ENCODE results near the gene ABCA4. TPM values are rescaled to one million over a fixed set of nuclear protein-coding genes. Genes with fewer than 3 reads are reported as not detected.

Gene ABCA4
- total and polyA plus RNA-seq, 8 donors: 0.08 to 1.2 (median 0.37) TPM; not detected in 5

DNA sequence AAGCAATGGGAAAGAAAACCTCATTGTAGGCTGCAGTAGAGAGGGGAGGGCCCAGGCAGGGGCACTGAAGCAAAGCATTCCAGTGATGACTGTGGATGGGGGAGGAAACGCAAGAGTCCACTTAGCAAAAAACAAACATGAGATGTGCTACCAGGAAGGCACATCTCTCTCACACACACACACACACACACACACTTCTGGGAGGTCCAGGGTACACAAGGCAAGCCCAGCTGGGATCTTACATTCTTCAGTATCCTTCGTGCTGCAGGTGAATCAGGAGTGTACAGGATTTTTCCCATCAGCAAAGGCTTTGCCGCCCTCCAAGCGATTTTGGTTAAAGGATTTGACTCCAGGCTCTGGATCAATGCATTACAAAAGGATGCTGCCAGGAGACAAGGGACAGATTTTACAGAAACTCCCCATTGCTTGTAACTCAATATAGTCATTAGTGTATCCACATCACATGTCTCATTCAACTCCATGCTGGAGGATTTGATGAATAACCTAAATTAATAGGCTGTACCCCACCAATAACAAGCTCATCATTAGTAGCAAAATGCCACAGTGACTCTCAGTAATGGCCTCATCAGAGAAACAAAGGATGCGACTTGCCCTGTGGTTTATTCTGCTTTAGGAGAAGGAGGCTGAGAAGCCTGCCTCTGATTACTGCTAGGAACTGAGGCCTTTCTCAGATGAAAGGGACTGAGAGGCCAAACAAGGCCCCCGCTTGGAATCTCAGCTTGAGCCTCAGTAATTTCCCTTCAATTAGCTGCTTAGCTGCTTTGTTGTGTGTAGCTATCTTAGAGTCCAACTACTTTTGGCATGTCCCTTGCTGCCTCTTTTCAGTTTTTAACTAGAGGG, 41.6 kb downstream of the ABCA4 start:
- no peak for DNase-seq
- H3K4me3 ChIP-seq: no peak overlapping the region
- intact Hi-C loops (cut with DNase I; ENCODE audit: low total_unique reads): loop anchor here (10.0 kb wide), 1 partner anchor 155 kb away; the partner anchor contains the start of gene ARHGAP29
- H3K27ac ChIP-seq: no peak overlapping the region
- WGBS, 5 donors: 88 to 94% (median 93%) methylated on average over 6 of the region's 6 CpGs
- TF ChIP-seq POLR2AphosphoS5 (IDR thresholded peaks at IDR 0.05) (no peak), EP300 (IDR thresholded peaks at IDR 0.05) (no peak), POLR2A (IDR thresholded peaks at IDR 0.05) (no peak)
- TF ChIP-seq, protein P1, sequence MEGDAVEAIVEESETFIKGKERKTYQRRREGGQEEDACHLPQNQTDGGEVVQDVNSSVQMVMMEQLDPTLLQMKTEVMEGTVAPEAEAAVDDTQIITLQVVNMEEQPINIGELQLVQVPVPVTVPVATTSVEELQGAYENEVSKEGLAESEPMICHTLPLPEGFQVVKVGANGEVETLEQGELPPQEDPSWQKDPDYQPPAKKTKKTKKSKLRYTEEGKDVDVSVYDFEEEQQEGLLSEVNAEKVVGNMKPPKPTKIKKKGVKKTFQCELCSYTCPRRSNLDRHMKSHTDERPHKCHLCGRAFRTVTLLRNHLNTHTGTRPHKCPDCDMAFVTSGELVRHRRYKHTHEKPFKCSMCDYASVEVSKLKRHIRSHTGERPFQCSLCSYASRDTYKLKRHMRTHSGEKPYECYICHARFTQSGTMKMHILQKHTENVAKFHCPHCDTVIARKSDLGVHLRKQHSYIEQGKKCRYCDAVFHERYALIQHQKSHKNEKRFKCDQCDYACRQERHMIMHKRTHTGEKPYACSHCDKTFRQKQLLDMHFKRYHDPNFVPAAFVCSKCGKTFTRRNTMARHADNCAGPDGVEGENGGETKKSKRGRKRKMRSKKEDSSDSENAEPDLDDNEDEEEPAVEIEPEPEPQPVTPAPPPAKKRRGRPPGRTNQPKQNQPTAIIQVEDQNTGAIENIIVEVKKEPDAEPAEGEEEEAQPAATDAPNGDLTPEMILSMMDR (IDR thresholded peaks at IDR 0.05): no peak
- H3K36me3 ChIP-seq: no peaks in the 10 kb centered on the region
- no peaks in the 10 kb centered on the region for H3K9me3 ChIP-seq
- H3K27me3 ChIP-seq: no peaks in the 10 kb centered on the region
- no peaks in the 10 kb centered on the region for H3K4me1 ChIP-seq

DNA sequence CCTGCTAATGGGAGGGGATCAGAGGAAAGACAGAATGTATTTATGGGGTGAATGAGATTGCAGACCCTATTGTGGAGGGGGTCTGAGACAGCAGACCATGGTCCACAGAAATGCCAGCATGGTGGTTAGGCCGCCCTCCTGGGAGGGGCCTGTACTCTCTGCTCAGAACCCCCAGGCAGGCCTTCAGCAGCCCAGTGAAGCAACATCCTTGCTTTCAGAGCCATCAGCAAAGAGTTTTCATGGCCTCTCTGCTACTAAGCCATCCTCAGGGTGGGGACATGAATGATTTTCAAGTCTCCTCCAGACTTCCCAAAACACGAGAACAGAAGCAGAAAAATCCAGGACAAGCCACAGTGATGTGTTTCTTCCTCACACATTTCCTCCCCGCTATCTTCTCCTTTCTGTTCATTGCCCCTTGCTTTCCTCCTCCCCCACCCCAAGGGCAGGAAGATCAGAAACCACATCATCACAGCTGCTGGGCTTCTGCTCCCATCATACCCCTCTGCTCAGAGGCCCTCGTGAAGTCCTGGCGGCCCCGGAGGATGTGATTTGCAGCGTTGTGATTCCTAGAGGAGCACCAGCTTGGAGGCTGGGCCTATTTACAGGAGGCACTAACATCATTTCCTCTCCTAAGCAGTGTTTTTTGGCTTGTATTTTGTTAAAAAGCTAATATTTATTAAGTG, 48.0 kb downstream of the ABCA4 start:
- Histone ChIP-seq H3K27ac (peak overlapping the region in 1 of 5 donors; percentile 4), H3K27me3 (no peaks in the 10 kb centered on the region), H3K9me3 (no peaks in the 10 kb centered on the region), H3K4me1 (peaks cover 34 to 58% (median 44%) of the 10 kb centered on the region in 4 donors), H3K4me3 (no peak overlapping the region), H3K36me3 (no peaks in the 10 kb centered on the region)
- TF ChIP-seq POLR2AphosphoS5 (IDR thresholded peaks at IDR 0.05) (no peak), POLR2A (IDR thresholded peaks at IDR 0.05) (no peak), EP300 (IDR thresholded peaks at IDR 0.05) (no peak)
- TF ChIP-seq, protein P1 (IDR thresholded peaks at IDR 0.05): no peak
- no peak for DNase-seq
- intact Hi-C loops (cut with DNase I; ENCODE audit: low total_unique reads): loop anchor here (10.0 kb wide), 1 partner anchor 162 kb away; the partner anchor contains the start of gene ARHGAP29
- 66 to 86% (median 79%) methylated on average over 7 of the region's 7 CpGs for WGBS, 5 donors

DNA sequence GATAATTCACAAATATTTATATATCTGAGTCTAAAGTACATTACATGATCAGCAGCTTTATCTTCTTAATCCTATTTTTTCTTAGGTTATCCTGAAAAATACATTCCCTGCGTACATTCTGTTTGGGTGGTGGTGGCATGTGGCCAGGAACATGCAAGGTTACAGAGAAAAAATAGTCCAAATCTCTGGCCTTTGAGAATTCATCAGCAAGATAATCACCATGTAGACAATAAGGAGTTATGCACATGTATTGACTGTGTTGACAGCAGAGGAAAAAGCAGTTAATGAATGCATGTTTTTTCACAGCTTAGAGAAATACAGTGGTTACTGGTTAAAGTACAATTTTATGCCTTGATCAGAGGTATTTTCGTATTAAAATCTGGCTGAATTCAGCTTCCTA, 49.0 kb downstream of the ABCA4 start:
- Histone ChIP-seq H3K9me3 (no peaks in the 10 kb centered on the region), H3K27me3 (no peaks in the 10 kb centered on the region), H3K27ac (peak overlapping the region in 2 of 5 donors; percentile 1 to 85), H3K36me3 (no peaks in the 10 kb centered on the region), H3K4me3 (no peak overlapping the region), H3K4me1 (peaks cover 39 to 63% (median 48%) of the 10 kb centered on the region in 4 donors)
- intact Hi-C loops (cut with DNase I; ENCODE audit: low total_unique reads): loop anchor here (10.0 kb wide), 1 partner anchor 163 kb away; the partner anchor contains the start of gene ARHGAP29
- 26 to 53% (median 48%) methylated on average over 2 of the region's 2 CpGs for WGBS, 5 donors
- no peak for DNase-seq
- TF ChIP-seq EP300 (IDR thresholded peaks at IDR 0.05): no peak
- TF ChIP-seq POLR2A (IDR thresholded peaks at IDR 0.05): no peak
- TF ChIP-seq, protein P1 (IDR thresholded peaks at IDR 0.05): no peak
- no peak for TF ChIP-seq POLR2AphosphoS5 (IDR thresholded peaks at IDR 0.05)

DNA sequence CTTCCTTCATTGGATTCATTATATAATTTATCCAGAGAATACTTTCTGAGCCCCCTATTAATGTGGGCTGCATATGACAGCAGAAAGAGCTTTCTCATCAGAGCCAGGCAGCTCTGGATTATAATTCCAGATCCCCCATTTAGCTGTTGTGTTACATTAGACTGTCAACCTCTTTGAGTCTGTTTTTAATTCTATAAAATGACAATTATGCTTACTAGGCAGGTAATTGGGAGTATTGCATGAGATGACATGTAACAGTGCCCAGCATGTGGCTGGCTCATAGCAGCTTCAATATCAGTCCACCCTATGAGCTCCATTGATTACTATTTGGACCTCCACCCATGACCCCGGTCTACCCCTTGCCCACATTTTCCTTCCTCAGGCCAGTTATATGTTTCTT, 49.6 kb downstream of the ABCA4 start:
- H3K9me3 ChIP-seq: no peaks in the 10 kb centered on the region
- no peaks in the 10 kb centered on the region for H3K36me3 ChIP-seq
- no peak for TF ChIP-seq EP300 (IDR thresholded peaks at IDR 0.05)
- TF ChIP-seq POLR2AphosphoS5 (IDR thresholded peaks at IDR 0.05): no peak
- H3K27me3 ChIP-seq: no peaks in the 10 kb centered on the region
- peak overlapping the region in 3 of 5 donors; percentile 29 to 92 (median 85) for H3K27ac ChIP-seq
- 43 to 91% (median 65%) methylated on average over 1 of the region's 1 CpG for WGBS, 5 donors
- intact Hi-C loops (cut with DNase I; ENCODE audit: low total_unique reads): loop anchor here (10.0 kb wide), 1 partner anchor 163 kb away; the partner anchor contains the start of gene ARHGAP29
- H3K4me3 ChIP-seq: no peak overlapping the region
- DNase-seq: no peak
- H3K4me1 ChIP-seq: peaks cover 39 to 63% (median 48%) of the 10 kb centered on the region in 4 donors

Measured in stomach (tissue), 9 donors.